HepG2 (cell line): Measurements from ENCODE around the gene SCAI.
"Not testable (repeated sequence)": the region's sequence is repeated elsewhere in the genome, so short reads cannot be mapped to it uniquely, and the experiment has no call there.

Experiments
- ETV6 ChIP-seq: sonication (generic); formaldehyde crosslinking; conservative IDR thresholded peaks from 2 replicates; pipeline ENCODE4 v1.4.0; 2020; ENCODE audit warnings: missing genetic modification reagents
- KLF16 ChIP-seq, 2 experiments: sonication (generic) in 1 of 2; formaldehyde crosslinking in 1 of 2; IDR thresholded peaks; 2 replicates each; pipeline versions ENCODE4 v1.6.1 to v1.8.0; 2016 to 2023; ENCODE audit warnings: missing genetic modification reagents in 2 of 2, missing compliant biosample characterization in 1 of 2
- PCBP2 ChIP-seq: fragments of 200-400 bp; formaldehyde crosslinking; optimal IDR thresholded peaks from 2 replicates; pipeline ENCODE3; 2018; ENCODE audit warnings: low read length, low read depth; ENCODE audit not compliant: poor library complexity, severe bottlenecking
- POLR2AphosphoS5 ChIP-seq: IDR thresholded peaks from 2 replicates; pipeline ENCODE4 v1.6.1; 2012; ENCODE audit warnings: low read depth, low read length
- ZFY ChIP-seq: sonication (generic); formaldehyde crosslinking; IDR thresholded peaks from 2 replicates; pipeline ENCODE4 v1.4.0; 2020; ENCODE audit warnings: missing genetic modification reagents
- ZNF263 ChIP-seq: sonication (generic); formaldehyde crosslinking; IDR thresholded peaks from 2 replicates; pipeline ENCODE4 v1.4.0; 2020; ENCODE audit warnings: missing genetic modification reagents
- ZNF792 ChIP-seq: IDR thresholded peaks from 2 replicates; pipeline ENCODE4 v1.6.1; 2016
- TF ChIP-seq, protein P1 (sequence below): sonication (generic); formaldehyde crosslinking; IDR thresholded peaks from 2 replicates; pipeline ENCODE4 v1.5.0; 2020; ENCODE audit warnings: mild to moderate bottlenecking, missing genetic modification reagents, moderate library complexity
- TF ChIP-seq, protein P2 (sequence below): IDR thresholded peaks from 2 replicates; pipeline ENCODE4 v1.6.1; 2012; ENCODE audit warnings: low read length, improper control_type of control experiment

DNA sequence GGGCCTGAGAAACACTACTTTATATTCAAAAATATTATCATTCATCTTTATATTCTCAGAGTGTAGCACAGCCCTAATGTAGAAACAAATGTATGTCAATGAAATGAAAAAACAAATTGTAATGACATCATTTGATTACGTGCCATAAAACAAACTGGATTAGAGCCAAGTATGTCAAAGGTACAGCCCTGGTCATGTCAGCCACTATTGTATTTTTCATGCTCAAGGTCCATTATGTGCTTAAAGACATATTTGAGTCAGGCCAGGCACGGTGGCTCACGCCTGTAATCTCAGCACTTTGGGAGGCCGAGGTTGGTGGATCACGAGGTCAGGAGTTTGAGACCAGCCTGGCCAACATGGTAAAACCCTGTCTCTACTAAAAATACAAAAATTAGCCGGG lies 222.9 kb downstream of the SCAI start:
- TF ChIP-seq ETV6 (CRISPR knock-in tag); ZNF263; ZNF792; ZFY (CRISPR knock-in tag); KLF16 (CRISPR knock-in tag; IDR thresholded peaks at IDR 0.05); POLR2AphosphoS5; PCBP2: not testable (repeated sequence)
- TF ChIP-seq, protein P1, sequence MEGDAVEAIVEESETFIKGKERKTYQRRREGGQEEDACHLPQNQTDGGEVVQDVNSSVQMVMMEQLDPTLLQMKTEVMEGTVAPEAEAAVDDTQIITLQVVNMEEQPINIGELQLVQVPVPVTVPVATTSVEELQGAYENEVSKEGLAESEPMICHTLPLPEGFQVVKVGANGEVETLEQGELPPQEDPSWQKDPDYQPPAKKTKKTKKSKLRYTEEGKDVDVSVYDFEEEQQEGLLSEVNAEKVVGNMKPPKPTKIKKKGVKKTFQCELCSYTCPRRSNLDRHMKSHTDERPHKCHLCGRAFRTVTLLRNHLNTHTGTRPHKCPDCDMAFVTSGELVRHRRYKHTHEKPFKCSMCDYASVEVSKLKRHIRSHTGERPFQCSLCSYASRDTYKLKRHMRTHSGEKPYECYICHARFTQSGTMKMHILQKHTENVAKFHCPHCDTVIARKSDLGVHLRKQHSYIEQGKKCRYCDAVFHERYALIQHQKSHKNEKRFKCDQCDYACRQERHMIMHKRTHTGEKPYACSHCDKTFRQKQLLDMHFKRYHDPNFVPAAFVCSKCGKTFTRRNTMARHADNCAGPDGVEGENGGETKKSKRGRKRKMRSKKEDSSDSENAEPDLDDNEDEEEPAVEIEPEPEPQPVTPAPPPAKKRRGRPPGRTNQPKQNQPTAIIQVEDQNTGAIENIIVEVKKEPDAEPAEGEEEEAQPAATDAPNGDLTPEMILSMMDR (CRISPR knock-in tag): not testable (repeated sequence)
- TF ChIP-seq, protein P2, sequence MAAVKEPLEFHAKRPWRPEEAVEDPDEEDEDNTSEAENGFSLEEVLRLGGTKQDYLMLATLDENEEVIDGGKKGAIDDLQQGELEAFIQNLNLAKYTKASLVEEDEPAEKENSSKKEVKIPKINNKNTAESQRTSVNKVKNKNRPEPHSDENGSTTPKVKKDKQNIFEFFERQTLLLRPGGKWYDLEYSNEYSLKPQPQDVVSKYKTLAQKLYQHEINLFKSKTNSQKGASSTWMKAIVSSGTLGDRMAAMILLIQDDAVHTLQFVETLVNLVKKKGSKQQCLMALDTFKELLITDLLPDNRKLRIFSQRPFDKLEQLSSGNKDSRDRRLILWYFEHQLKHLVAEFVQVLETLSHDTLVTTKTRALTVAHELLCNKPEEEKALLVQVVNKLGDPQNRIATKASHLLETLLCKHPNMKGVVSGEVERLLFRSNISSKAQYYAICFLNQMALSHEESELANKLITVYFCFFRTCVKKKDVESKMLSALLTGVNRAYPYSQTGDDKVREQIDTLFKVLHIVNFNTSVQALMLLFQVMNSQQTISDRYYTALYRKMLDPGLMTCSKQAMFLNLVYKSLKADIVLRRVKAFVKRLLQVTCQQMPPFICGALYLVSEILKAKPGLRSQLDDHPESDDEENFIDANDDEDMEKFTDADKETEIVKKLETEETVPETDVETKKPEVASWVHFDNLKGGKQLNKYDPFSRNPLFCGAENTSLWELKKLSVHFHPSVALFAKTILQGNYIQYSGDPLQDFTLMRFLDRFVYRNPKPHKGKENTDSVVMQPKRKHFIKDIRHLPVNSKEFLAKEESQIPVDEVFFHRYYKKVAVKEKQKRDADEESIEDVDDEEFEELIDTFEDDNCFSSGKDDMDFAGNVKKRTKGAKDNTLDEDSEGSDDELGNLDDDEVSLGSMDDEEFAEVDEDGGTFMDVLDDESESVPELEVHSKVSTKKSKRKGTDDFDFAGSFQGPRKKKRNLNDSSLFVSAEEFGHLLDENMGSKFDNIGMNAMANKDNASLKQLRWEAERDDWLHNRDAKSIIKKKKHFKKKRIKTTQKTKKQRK: not testable (repeated sequence)
